Breast epithelium (tissue), 3 donors: Measurements from ENCODE around the gene CFAP65.

Experiments used
- CTCF ChIP-seq, 3 donors: fragments of 450-650 bp; IDR thresholded peaks; one replicate each; pipeline ENCODE4 v1.5.1; 2016 to 2017; ENCODE audit warnings: antibody characterized with exemption in 3 of 3, mild to moderate bottlenecking in 3 of 3, moderate library complexity in 3 of 3
- POLR2A ChIP-seq: fragments of 450-650 bp; IDR thresholded peaks from one replicate; pipeline ENCODE4 v1.6.1; 2016; ENCODE audit warnings: antibody characterized with exemption, mild to moderate bottlenecking, moderate library complexity
- POLR2AphosphoS5 ChIP-seq, 3 donors: sonication (generic); formaldehyde crosslinking; IDR thresholded peaks; one replicate each; pipeline ENCODE4 v1.6.1; 2017; ENCODE audit warnings: antibody characterized with exemption in 3 of 3

- TF ChIP-seq POLR2AphosphoS5 (IDR thresholded peaks at IDR 0.05) = no peak
- TF ChIP-seq CTCF (IDR thresholded peaks at IDR 0.05) = peak in 2 of 3 donors; percentile 22 to 26
- no peak for TF ChIP-seq POLR2A
Measured at GRCh38 chr2:219010162-219010756, 31.1 kb downstream of the CFAP65 start.
